Fibroblast of mammary gland (primary cell): ENCODE data around the gene PADI1.

Source experiments
- DNase-seq: peaks from one replicate; pipeline ENCODE4 v3.0.0-alpha.2; 2010; ENCODE audit warnings: low read depth
- H3K4me3 ChIP-seq: 2 replicates; pipeline ENCODE4 v1.5.1; 2011; ENCODE audit warnings: low read depth, mild to moderate bottlenecking, low read length, moderate library complexity; ENCODE audit not compliant: control insufficient read depth
- CTCF ChIP-seq: conservative IDR thresholded peaks from 2 replicates; pipeline ENCODE4 v1.5.1; 2011; ENCODE audit warnings: low read depth, low read length, inconsistent platforms; ENCODE audit not compliant: control insufficient read depth, insufficient read depth

The PADI1 gene

GRCh38 chr1:17272646-17273045 lies 67.7 kb downstream of the PADI1 start:
- no peak overlapping the region for H3K4me3 ChIP-seq
- DNase-seq: no peak
- no peak for TF ChIP-seq CTCF

GRCh38 chr1:17273096-17273495 lies 68.2 kb downstream of the PADI1 start:
- TF ChIP-seq CTCF: no peak
- no peak for DNase-seq
- H3K4me3 ChIP-seq: no peak overlapping the region

- peak; percentile 72 for TF ChIP-seq CTCF
- DNase-seq: peak; percentile 30
- H3K4me3 ChIP-seq: no peak overlapping the region
These were observed 69.5 kb downstream of the PADI1 start for GRCh38 chr1:17274186-17275170.

GRCh38 chr1:17276568-17276967 lies 71.6 kb downstream of the PADI1 start:
- DNase-seq: peak; percentile 37
- TF ChIP-seq CTCF: no peak
- H3K4me3 ChIP-seq: no peak overlapping the region

- no peak for TF ChIP-seq CTCF
- no peak overlapping the region for H3K4me3 ChIP-seq
- no peak for DNase-seq
These were observed 72.7 kb downstream of the PADI1 start for GRCh38 chr1:17277511-17278159.

GRCh38 chr1:17278996-17279830 lies 74.3 kb downstream of the PADI1 start:
- H3K4me3 ChIP-seq: no peak overlapping the region
- TF ChIP-seq CTCF: no peak
- no peak for DNase-seq
